Measurements from ENCODE around the gene FAM149A.

The FAM149A gene

GRCh38 chr4:186104114-186104889 lies at the start of gene FAM149A:
Gene FAM149A, plus strand, starts transcription at chr4:186104704.
- TF ChIP-seq, protein P1, sequence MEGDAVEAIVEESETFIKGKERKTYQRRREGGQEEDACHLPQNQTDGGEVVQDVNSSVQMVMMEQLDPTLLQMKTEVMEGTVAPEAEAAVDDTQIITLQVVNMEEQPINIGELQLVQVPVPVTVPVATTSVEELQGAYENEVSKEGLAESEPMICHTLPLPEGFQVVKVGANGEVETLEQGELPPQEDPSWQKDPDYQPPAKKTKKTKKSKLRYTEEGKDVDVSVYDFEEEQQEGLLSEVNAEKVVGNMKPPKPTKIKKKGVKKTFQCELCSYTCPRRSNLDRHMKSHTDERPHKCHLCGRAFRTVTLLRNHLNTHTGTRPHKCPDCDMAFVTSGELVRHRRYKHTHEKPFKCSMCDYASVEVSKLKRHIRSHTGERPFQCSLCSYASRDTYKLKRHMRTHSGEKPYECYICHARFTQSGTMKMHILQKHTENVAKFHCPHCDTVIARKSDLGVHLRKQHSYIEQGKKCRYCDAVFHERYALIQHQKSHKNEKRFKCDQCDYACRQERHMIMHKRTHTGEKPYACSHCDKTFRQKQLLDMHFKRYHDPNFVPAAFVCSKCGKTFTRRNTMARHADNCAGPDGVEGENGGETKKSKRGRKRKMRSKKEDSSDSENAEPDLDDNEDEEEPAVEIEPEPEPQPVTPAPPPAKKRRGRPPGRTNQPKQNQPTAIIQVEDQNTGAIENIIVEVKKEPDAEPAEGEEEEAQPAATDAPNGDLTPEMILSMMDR (conservative IDR thresholded peaks at IDR 0.05), result no peak
- H3K27ac ChIP-seq, result peak within 1 kb of the TSS; percentile 94

DNA sequence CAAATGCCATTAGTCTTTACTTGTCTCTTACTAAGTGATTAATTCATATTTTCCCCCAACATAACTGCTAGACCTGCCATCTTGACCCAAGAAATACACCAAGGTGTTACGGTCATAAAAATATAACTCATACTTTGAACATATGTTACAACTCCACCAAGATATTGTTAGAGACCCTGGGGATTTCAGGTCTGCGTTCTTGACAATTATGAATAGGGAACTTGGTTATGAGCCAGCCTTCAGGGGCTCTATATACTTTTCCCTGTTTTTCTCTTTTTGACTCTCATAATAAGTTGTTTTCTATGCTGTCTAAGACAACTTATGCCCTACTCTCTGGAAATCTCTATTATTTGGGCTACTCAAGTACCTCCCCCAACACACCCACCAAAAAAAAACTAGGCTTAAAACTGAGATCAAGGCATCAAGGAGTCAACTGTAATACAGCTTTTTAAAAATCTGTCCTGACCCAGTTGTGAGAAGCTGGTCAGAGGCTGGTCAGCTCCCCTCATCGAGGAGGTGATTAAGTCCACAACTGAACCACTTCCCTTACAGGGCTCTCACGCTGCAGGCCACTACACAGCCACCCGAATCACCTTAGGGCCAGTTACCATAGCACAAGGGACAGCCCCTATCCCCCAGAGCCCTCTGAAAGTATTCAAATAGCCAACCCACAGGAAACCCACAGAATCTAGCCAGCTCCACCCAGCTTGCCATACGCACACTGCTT lies 46.1 kb upstream of the FAM149A start:
- TF ChIP-seq, protein P1 (conservative IDR thresholded peaks at IDR 0.05), result no peak
- H3K27ac ChIP-seq, result no peak overlapping the region

- no peak overlapping the region for H3K27ac ChIP-seq
- TF ChIP-seq, protein P1 (conservative IDR thresholded peaks at IDR 0.05), result no peak
Observed at GRCh38 chr4:186058980-186059316, 45.6 kb upstream of the FAM149A start.

DNA sequence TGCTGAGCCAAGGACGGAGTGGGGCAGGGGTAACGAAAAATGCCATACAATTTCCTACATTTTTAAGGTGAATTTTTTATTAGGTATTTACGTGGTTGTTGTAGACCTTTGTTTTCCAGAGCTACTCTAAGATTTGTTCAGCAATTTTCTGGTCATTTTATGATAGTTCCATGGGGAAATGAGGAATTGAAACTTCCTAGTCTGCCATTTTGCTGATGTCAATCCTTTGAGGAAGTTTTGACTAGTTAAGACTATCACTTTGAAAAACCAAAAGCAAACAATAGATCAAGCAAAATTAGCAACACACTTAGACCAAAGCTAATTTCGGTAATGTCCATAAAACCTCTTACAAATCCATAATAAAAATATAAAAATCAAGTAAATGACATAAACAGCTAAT lies 42.6 kb upstream of the FAM149A start:
- no peak overlapping the region for H3K27ac ChIP-seq

GRCh38 chr4:186067757-186068385 lies 36.6 kb upstream of the FAM149A start:
- TF ChIP-seq, protein P1 (conservative IDR thresholded peaks at IDR 0.05), result peak; percentile 88

More for the DNA sequence above, 42.6 kb upstream of the FAM149A start:
- TF ChIP-seq, protein P1 (conservative IDR thresholded peaks at IDR 0.05), result no peak

DNA sequence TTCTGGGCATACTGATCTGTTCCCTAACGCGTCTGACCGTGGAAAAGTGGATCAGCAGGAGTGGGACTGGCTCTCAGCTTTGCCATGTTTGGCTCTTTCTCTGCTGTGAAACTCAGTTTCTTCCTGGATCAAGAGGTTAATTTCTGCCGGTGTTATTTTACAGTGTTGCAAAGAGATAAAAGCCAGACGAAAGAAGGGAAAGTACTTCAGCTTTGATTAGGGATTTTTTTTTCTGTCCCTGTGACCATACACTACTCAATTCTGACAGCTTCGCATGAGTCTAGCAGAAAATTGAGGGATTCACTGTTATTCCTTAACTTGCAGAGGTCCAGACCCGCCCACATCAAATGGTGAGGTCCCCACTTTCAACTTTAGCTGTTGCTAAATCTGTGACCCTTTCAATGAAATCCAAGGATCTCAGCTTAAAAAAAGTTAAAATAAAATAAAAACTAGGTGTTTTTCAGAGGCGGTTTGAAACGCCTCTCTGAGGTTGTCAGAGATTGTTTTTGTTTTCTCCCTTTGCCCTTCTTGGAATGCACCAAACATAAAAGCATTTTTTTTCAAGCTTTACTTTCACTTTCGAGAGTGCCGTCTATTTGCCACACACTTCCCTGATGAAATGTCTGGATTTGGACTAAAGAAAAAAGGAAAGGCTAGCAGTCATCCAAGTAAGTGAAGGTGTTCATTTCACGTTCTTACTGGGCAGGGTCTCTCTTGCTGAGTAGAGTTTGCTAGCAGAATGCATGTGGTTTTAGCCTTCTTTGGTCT lies 35.7 kb upstream of the FAM149A start, which contains the start of gene TLR3:
Gene TLR3 (plus strand): TSS at position 576 of the 768 bp plus-strand sequence. CDS start 7,464 bp downstream, outside the sequence.
- TF ChIP-seq, protein P1 (conservative IDR thresholded peaks at IDR 0.05), result no peak
- peak within 1 kb of the TSS; percentile 67 for H3K27ac ChIP-seq

More at GRCh38 chr4:186067757-186068385, 36.6 kb upstream of the FAM149A start:
- peak overlapping the region; percentile 67 for H3K27ac ChIP-seq
